Vagina (tissue), 2 donors: ENCODE measurements around the gene NCKAP1.

Source experiments
- POLR2A ChIP-seq, 2 donors: fragments of 450-650 bp; IDR thresholded peaks; one replicate each; pipeline ENCODE4 v1.6.1; 2017; ENCODE audit warnings: antibody characterized with exemption in 2 of 2, mild to moderate bottlenecking in 2 of 2, moderate library complexity in 2 of 2
- POLR2AphosphoS5 ChIP-seq, 2 donors: sonication (generic); formaldehyde crosslinking; IDR thresholded peaks; one replicate each; pipeline ENCODE4 v1.9.0; 2017; ENCODE audit warnings: antibody characterized with exemption in 2 of 2, mild to moderate bottlenecking in 2 of 2, low read depth in 1 of 2; ENCODE audit not compliant: insufficient read depth in 1 of 2
- TF ChIP-seq, protein P1 (sequence below), 3 experiments: fragments of 450-650 bp in 2 of 3; fragments of 200-600 bp in 1 of 3; sonication (generic) in 1 of 3; IDR thresholded peaks; one replicate each; pipeline ENCODE4 v1.5.1; 2017 to 2019; ENCODE audit warnings: antibody characterized with exemption in 3 of 3, mild to moderate bottlenecking in 2 of 3, moderate library complexity in 2 of 3

DNA sequence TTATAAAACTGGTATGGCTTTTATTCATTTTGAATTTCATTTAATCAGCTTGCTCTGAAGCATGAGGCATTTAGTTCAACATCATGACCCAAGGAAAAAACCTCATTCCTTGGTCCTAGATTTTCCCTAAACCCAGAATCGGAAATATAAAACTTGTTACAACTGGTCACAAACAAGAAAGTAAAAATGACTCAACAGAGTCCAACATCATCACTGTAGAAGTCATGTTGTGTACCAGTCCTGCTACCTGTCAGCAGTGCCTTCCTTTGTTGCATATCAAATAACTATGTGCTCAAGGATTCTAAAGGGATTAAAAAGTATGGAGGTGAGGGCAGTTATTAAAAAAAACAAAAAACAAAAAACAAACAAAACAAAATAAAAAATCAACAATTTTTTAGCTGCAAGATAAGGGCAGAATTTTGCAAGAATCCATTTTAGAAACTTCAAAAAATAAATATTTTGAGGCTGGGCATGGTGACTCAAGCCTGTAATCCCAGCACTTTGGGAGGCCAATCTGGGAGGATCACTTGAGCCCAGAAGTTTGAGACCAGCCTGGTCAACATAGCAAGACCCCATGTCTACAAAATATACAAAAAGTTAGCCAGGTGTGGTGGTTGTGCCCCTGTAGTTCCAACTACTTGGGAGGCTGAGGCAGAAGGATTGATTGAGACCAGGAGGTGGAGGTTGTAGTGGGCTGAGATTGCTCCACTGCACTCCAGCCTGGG lies 18.4 kb downstream of the NCKAP1 start:
- no peak for TF ChIP-seq POLR2A (IDR thresholded peaks at IDR 0.05)
- TF ChIP-seq, protein P1, sequence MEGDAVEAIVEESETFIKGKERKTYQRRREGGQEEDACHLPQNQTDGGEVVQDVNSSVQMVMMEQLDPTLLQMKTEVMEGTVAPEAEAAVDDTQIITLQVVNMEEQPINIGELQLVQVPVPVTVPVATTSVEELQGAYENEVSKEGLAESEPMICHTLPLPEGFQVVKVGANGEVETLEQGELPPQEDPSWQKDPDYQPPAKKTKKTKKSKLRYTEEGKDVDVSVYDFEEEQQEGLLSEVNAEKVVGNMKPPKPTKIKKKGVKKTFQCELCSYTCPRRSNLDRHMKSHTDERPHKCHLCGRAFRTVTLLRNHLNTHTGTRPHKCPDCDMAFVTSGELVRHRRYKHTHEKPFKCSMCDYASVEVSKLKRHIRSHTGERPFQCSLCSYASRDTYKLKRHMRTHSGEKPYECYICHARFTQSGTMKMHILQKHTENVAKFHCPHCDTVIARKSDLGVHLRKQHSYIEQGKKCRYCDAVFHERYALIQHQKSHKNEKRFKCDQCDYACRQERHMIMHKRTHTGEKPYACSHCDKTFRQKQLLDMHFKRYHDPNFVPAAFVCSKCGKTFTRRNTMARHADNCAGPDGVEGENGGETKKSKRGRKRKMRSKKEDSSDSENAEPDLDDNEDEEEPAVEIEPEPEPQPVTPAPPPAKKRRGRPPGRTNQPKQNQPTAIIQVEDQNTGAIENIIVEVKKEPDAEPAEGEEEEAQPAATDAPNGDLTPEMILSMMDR (IDR thresholded peaks at IDR 0.05) = no peak
- no peak for TF ChIP-seq POLR2AphosphoS5 (IDR thresholded peaks at IDR 0.05; ENCODE audit: insufficient read depth in 1 of 2, low read depth in 1 of 2)
